Measurements from ENCODE around the gene CHEK1.
A peak's percentile ranks its signal among the peaks of the same experiment; 100 is the strongest.
"Not testable (repeated sequence)": the region's sequence is repeated elsewhere in the genome, so short reads cannot be mapped to it uniquely, and the experiment has no call there.

CHEK1 gene

DNA sequence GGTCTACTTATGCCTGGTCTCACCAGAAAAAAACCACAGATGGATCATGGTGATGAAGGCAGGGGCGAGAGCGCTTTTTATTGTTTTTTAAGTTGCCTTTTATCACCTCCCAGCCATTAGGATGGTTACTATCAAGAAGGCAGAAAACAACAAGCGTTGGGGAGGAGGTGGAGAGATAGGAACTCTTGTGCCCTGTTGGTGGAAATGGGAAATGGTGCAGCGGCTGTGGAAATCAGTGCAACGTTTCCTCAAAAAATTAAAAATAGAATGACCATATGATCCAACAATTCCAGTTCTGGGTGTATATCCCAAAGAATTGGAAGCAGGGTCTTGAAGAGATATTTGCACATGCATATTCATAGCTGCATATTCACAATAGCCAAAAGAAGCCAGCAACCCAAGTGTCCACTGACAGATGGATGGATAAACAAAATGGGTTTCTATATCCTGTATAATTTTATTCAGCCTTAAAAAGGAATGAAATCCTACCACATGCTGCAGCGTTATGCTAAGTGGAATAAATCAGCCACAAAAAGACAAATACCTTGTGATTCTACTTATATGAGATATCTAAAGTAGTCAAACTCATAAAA, 76.2 kb downstream of the CHEK1 start:
- TF ChIP-seq, protein P1, sequence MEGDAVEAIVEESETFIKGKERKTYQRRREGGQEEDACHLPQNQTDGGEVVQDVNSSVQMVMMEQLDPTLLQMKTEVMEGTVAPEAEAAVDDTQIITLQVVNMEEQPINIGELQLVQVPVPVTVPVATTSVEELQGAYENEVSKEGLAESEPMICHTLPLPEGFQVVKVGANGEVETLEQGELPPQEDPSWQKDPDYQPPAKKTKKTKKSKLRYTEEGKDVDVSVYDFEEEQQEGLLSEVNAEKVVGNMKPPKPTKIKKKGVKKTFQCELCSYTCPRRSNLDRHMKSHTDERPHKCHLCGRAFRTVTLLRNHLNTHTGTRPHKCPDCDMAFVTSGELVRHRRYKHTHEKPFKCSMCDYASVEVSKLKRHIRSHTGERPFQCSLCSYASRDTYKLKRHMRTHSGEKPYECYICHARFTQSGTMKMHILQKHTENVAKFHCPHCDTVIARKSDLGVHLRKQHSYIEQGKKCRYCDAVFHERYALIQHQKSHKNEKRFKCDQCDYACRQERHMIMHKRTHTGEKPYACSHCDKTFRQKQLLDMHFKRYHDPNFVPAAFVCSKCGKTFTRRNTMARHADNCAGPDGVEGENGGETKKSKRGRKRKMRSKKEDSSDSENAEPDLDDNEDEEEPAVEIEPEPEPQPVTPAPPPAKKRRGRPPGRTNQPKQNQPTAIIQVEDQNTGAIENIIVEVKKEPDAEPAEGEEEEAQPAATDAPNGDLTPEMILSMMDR (IDR thresholded peaks at IDR 0.05; ENCODE audit: low read depth, low read length), result no peak
- no peak overlapping the region for H3K4me3 ChIP-seq (replicated peaks in 1 of 2; ENCODE audit: low read depth in 2 of 2, low read length in 2 of 2)
- no peak for DNase-seq (ENCODE audit: low read depth in 2 of 2)

GRCh38 chr11:125701858-125702621, 77.1 kb downstream of the CHEK1 start:
- TF ChIP-seq, protein P1 (IDR thresholded peaks at IDR 0.05; ENCODE audit: low read depth, low read length), result no peak
- no peak overlapping the region for H3K4me3 ChIP-seq (replicated peaks in 1 of 2; ENCODE audit: low read depth in 2 of 2, low read length in 2 of 2)
- no peak for DNase-seq (ENCODE audit: low read depth in 2 of 2)

GRCh38 chr11:125704686-125705085, 79.7 kb downstream of the CHEK1 start:
- DNase-seq (ENCODE audit: low read depth in 2 of 2); H3K4me3 ChIP-seq (replicated peaks in 1 of 2; ENCODE audit: low read depth in 2 of 2, low read length in 2 of 2): not testable (repeated sequence)

GRCh38 chr11:125720781-125721180, 95.8 kb downstream of the CHEK1 start:
- H3K4me3 ChIP-seq (replicated peaks in 1 of 2; ENCODE audit: low read depth in 2 of 2, low read length in 2 of 2), result no peak overlapping the region
- no peak for DNase-seq (ENCODE audit: low read depth in 2 of 2)
- TF ChIP-seq, protein P1 (IDR thresholded peaks at IDR 0.05; ENCODE audit: low read depth, low read length), result no peak

DNA sequence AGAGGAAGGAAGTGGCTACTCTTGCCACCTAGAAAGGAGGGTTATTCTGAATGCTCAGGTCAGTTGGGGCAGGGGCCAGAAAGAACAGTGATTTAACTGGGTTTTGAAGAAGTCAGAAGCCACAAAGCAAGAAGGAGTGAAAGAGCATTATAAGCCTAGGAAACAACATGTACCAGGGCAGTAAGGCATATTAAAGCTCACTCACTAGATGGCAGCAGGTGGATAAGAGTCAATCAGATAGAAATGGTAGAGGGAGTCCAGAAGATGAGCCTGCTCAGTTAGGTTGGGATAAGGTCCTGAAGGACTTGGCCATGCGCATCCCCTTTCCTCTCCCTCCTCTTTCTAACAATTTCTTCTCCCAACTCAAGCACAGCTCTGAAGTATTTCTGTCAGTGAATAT, 99.2 kb downstream of the CHEK1 start:
- DNase-seq (ENCODE audit: low read depth in 2 of 2), result peak; percentile 46 to 57
- no peak overlapping the region for H3K4me3 ChIP-seq (replicated peaks in 1 of 2; ENCODE audit: low read depth in 2 of 2, low read length in 2 of 2)
- TF ChIP-seq, protein P1 (IDR thresholded peaks at IDR 0.05; ENCODE audit: low read depth, low read length), result peak; percentile 26
